Thymus (tissue), 11 donors: ENCODE measurements around the gene GCGR. TPM values are rescaled to one million over a fixed set of nuclear protein-coding genes. Genes with fewer than 3 reads are reported as not detected.

Experiments used
- DNase-seq, 9 donors: peaks; one replicate each; pipeline ENCODE4 v3.0.0-alpha.2; 2013; ENCODE audit warnings: low spot score in 9 of 9, low read depth in 6 of 9, missing footprints in 1 of 9
- H3K27ac ChIP-seq, 2 donors: one replicate each; pipeline ENCODE4 v1.5.1; 2013; ENCODE audit warnings: control low read depth in 1 of 2, low read depth in 1 of 2, low read length in 1 of 2, mild to moderate bottlenecking in 1 of 2, moderate library complexity in 1 of 2
- H3K27me3 ChIP-seq, 2 donors: one replicate each; pipeline ENCODE4 v1.5.1; 2013; ENCODE audit warnings: low read length in 1 of 2; ENCODE audit not compliant: control insufficient read depth in 2 of 2, insufficient read depth in 1 of 2
- H3K36me3 ChIP-seq, 2 donors: one replicate each; pipeline ENCODE4 v1.5.1; 2013; ENCODE audit warnings: low read length in 1 of 2, mild to moderate bottlenecking in 1 of 2, moderate library complexity in 1 of 2; ENCODE audit not compliant: control insufficient read depth in 2 of 2, insufficient read depth in 2 of 2
- H3K4me1 ChIP-seq, 2 donors: one replicate each; pipeline ENCODE4 v1.5.1; 2013; ENCODE audit warnings: low read length in 2 of 2; ENCODE audit not compliant: control insufficient read depth in 2 of 2, insufficient read depth in 2 of 2
- H3K4me3 ChIP-seq, 2 donors: one replicate each; pipeline ENCODE4 v1.5.1; 2013; ENCODE audit warnings: low read length in 2 of 2, control low read depth in 1 of 2, mild to moderate bottlenecking in 1 of 2
- H3K9me3 ChIP-seq, 2 donors: one replicate each; pipeline ENCODE4 v1.5.1; 2013; ENCODE audit warnings: low read length in 1 of 2, mild to moderate bottlenecking in 1 of 2; ENCODE audit not compliant: control insufficient read depth in 2 of 2, insufficient read depth in 1 of 2
- WGBS: extraction: QIAGEN DNeasy Blood & Tissue Kit; methylation state at CpG from one replicate; pipeline ENCODE4 v1.1.7; 2013; 5-methylcytosine and 5-hydroxymethylcytosine counted together
- polyA plus RNA-seq: library from polyadenylated mRNA; stranded (reverse); fragments of 200-250 nt; gene quantifications from one replicate; pipeline ENCODE4 v1.2.3, GENCODE V29; 2013
- total RNA-seq: library from RNA; stranded (reverse); fragments of 120-200 nt; gene quantifications from one replicate; pipeline ENCODE4 v1.2.4, GENCODE V29; 2013
- donor health status: healthy.

Gene GCGR
- total and polyA plus RNA-seq, 2 donors, result 0.05 to 0.80 TPM

GRCh38 chr17:81852237-81852636 is 48.3 kb downstream of the GCGR start:
- DNase-seq, result no peak
- Histone ChIP-seq H3K27me3 (no peaks in the 10 kb centered on the region), H3K9me3 (no peaks in the 10 kb centered on the region), H3K36me3 (peaks cover 61 to 65% of the 10 kb centered on the region in 2 donors), H3K4me3 (no peak overlapping the region), H3K27ac (no peak overlapping the region), H3K4me1 (no peaks in the 10 kb centered on the region)
- WGBS, result 97% methylated on average over 12 of the region's 12 CpGs

GRCh38 chr17:81854974-81855774 is 51.2 kb downstream of the GCGR start:
- no peak for DNase-seq
- Histone ChIP-seq H3K4me1 (peaks cover 16 to 18% of the 10 kb centered on the region in 2 donors), H3K27ac (no peak overlapping the region)

GRCh38 chr17:81858170-81858966 is 54.4 kb downstream of the GCGR start:
- Histone ChIP-seq H3K36me3 (peaks cover 46 to 47% of the 10 kb centered on the region in 2 donors), H3K4me3 (no peak overlapping the region), H3K9me3 (peaks cover 0 to 7% of the 10 kb centered on the region in 2 donors), H3K27ac (no peak overlapping the region), H3K4me1 (peaks cover 24 to 33% of the 10 kb centered on the region in 2 donors), H3K27me3 (no peaks in the 10 kb centered on the region)
- no peak for DNase-seq
- WGBS, result 88% methylated on average over 30 of the region's 30 CpGs

More at GRCh38 chr17:81854974-81855774, 51.2 kb downstream of the GCGR start:
- Histone ChIP-seq H3K36me3 (peaks cover 66 to 69% of the 10 kb centered on the region in 2 donors), H3K9me3 (peaks cover 0 to 7% of the 10 kb centered on the region in 2 donors), H3K4me3 (no peak overlapping the region), H3K27me3 (no peaks in the 10 kb centered on the region)
- 97% methylated on average over 29 of the region's 29 CpGs for WGBS

GRCh38 chr17:81858967-81859905 is 55.3 kb downstream of the GCGR start:
- Histone ChIP-seq H3K4me3 (peak overlapping the region; percentile 73 to 97), H3K4me1 (peaks cover 24 to 34% of the 10 kb centered on the region in 2 donors), H3K36me3 (peaks cover 38 to 40% of the 10 kb centered on the region in 2 donors), H3K27me3 (no peaks in the 10 kb centered on the region), H3K9me3 (peaks cover 0 to 7% of the 10 kb centered on the region in 2 donors), H3K27ac (peak overlapping the region in 1 of 2 donors; percentile 95)
- no peak for DNase-seq
- WGBS, result 74% methylated on average over 23 of the region's 23 CpGs

GRCh38 chr17:81859906-81860755 is 56.2 kb downstream of the GCGR start, which contains the start of gene P4HB:
TSS of gene P4HB (minus strand) at chr17:81860535. CDS start at chr17:81860471, 64 bp downstream.
- peaks cover 24 to 34% of the 10 kb centered on the region in 2 donors for H3K4me1 ChIP-seq
- peaks cover 0 to 7% of the 10 kb centered on the region in 2 donors for H3K9me3 ChIP-seq
- DNase-seq, result peak in 1 of 9 donors; percentile 31
- H3K4me3 ChIP-seq, result peak within 1 kb of the TSS; percentile 73 to 97
- H3K27ac ChIP-seq, result peak within 1 kb of the TSS; percentile 90 to 95
- under 1% methylated on average over 95 of the region's 95 CpGs for WGBS
- H3K36me3 ChIP-seq, result peaks cover 29 to 34% of the 10 kb centered on the region in 2 donors
- H3K27me3 ChIP-seq, result no peaks in the 10 kb centered on the region

- WGBS, result under 1% methylated on average over 74 of the region's 74 CpGs
- peaks cover 28 to 32% of the 10 kb centered on the region in 2 donors for H3K36me3 ChIP-seq
- peaks cover 24 to 34% of the 10 kb centered on the region in 2 donors for H3K4me1 ChIP-seq
- peaks cover 0 to 7% of the 10 kb centered on the region in 2 donors for H3K9me3 ChIP-seq
- H3K27me3 ChIP-seq, result no peaks in the 10 kb centered on the region
- H3K4me3 ChIP-seq, result peak overlapping the region; percentile 64 to 97
- DNase-seq, result peak; percentile 99 to 100 (median 100)
- peak overlapping the region; percentile 90 for H3K27ac ChIP-seq
Measured at GRCh38 chr17:81860756-81861568, 57.0 kb downstream of the GCGR start.

GRCh38 chr17:81863123-81863675 is 59.2 kb downstream of the GCGR start:
- H3K27ac ChIP-seq, result no peak overlapping the region
- H3K27me3 ChIP-seq, result no peaks in the 10 kb centered on the region
- H3K4me3 ChIP-seq, result no peak overlapping the region
- peaks cover 0 to 5% of the 10 kb centered on the region in 2 donors for H3K9me3 ChIP-seq
- WGBS, result 94% methylated on average over 6 of the region's 6 CpGs
- peaks cover 37% of the 10 kb centered on the region in 2 donors for H3K36me3 ChIP-seq
- H3K4me1 ChIP-seq, result peaks cover 23 to 47% of the 10 kb centered on the region in 2 donors
- no peak for DNase-seq
